ENCODE results near the gene MAB21L2. TPM values are rescaled to one million over a fixed set of nuclear protein-coding genes. Genes with fewer than 3 reads are reported as not detected.

Gene MAB21L2
- total and polyA plus RNA-seq, 10 of the 15 experiments (the other 5 are each of a cell fraction or from before 2014, with no cell fraction given) = 0.11 to 0.25 TPM; not detected in 8

DNA sequence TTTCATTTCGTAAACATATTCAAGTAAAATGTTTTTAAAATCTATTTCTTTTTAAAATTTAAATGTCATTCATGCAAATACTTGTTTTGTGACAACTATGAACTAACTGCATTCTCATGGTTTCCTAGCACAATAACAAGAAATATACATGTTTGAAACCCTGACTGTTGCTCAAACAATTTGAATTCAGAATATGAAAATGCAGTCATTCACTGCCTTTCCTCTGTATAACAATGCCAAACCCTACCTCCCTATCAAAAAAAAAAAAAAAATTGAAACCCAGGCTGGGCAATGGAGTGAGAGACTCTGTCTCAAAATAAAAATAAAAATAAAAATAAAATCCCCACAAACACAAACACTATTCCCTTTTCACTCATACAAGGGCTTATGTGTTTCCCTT is 42.1 kb downstream of the MAB21L2 start:
- ChIA-PET POLR2A (no interaction called here), SMC1A (ENCODE audit: uncharacterized antibody, unreplicated experiment) (no interaction called here), CTCF (no interaction called here), RAD21 (ENCODE audit: unreplicated experiment) (no interaction called here)
- Histone ChIP-seq H3K9me3 (replicated peaks; ENCODE audit: control insufficient read depth, insufficient read depth, low read length) (no peaks in the 10 kb centered on the region; the same call in 2 of the 3 replicates), H3K4me3 (no peak overlapping the region), H4K20me1 (ENCODE audit: control insufficient read depth, insufficient read depth) (no peaks in the 10 kb centered on the region), H2AFZ (ENCODE audit: control insufficient read depth, low read depth, low read length) (no peak overlapping the region), H3K9ac (ENCODE audit: control insufficient read depth, insufficient read depth, low read length) (no peak overlapping the region), H3K36me3 (ENCODE audit: control insufficient read depth in 2 of 2, insufficient read depth in 2 of 2, low read length in 1 of 2) (no peaks in the 10 kb centered on the region), H3K4me2 (ENCODE audit: control insufficient read depth, insufficient read depth) (no peak overlapping the region), H3K4me1 (ENCODE audit: control insufficient read depth, insufficient read depth, low read length) (no peaks in the 10 kb centered on the region), H3K27ac (ENCODE audit: control insufficient read depth, insufficient read depth) (no peak overlapping the region), H3K27me3 (replicated peaks in 1 of 2; ENCODE audit: control insufficient read depth in 2 of 2, insufficient read depth in 2 of 2, low read length in 1 of 2) (no peaks in the 10 kb centered on the region), H3K79me2 (ENCODE audit: control insufficient read depth, insufficient read depth, low read length) (no peaks in the 10 kb centered on the region)
- WGBS (ENCODE audit: insufficient coverage, insufficient replicate concordance, low lambda C conversion rate, missing lambda C conversion rate) = 96% methylated on average over 1 of the region's 1 CpG
- ATAC-seq (no peak), DNase-seq (ENCODE audit: low read depth, low spot score) (no peak), FAIRE-seq (no peak)
- no TSS peak for BruUV-seq (replicated peaks)
- in situ Hi-C loops (cut with MboI) = no loop called here
- intact Hi-C loops (cut with micrococcal nuclease; ENCODE audit: unreplicated experiment) = no loop called here
- TF ChIP-seq NR2C2 (IDR thresholded peaks at IDR 0.05; ENCODE audit: borderline replicate concordance, control insufficient read depth, insufficient read length, low read depth) = no peak
- TF ChIP-seq CHD1 (IDR thresholded peaks at IDR 0.05; ENCODE audit: low read depth, low read length) = no peak

DNA sequence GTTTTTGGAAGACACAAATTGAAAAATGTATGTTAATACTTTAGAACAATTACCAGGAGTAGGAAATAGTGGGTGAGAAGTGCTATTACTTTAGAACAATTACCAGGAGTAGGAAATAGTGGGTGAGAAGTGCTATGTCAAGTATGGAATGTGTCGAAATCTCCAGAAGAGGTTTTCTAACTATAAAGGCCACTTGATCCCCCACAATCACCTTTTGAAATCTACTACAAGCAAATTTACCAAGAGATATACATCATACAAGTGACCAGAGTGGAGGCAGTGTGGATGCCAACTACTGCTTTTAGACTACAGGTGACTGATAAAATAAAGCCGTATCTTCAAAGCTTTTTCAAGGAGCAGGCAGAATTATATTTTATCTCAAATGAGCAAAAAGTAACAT is 43.1 kb downstream of the MAB21L2 start:
- in situ Hi-C loops (cut with MboI) (no loop called here), intact Hi-C loops (cut with micrococcal nuclease; ENCODE audit: unreplicated experiment) (no loop called here)
- Histone ChIP-seq H4K20me1 (ENCODE audit: control insufficient read depth, insufficient read depth) (no peaks in the 10 kb centered on the region), H3K4me2 (ENCODE audit: control insufficient read depth, insufficient read depth) (no peak overlapping the region), H3K4me1 (ENCODE audit: control insufficient read depth, insufficient read depth, low read length) (no peaks in the 10 kb centered on the region), H3K9me3 (replicated peaks; ENCODE audit: control insufficient read depth, insufficient read depth, low read length) (no peaks in the 10 kb centered on the region; the same call in 2 of the 3 replicates), H3K9ac (ENCODE audit: control insufficient read depth, insufficient read depth, low read length) (no peak overlapping the region), H2AFZ (ENCODE audit: control insufficient read depth, low read depth, low read length) (no peak overlapping the region), H3K4me3 (no peak overlapping the region), H3K27ac (ENCODE audit: control insufficient read depth, insufficient read depth) (no peak overlapping the region), H3K27me3 (replicated peaks in 1 of 2; ENCODE audit: control insufficient read depth in 2 of 2, insufficient read depth in 2 of 2, low read length in 1 of 2) (no peaks in the 10 kb centered on the region), H3K79me2 (ENCODE audit: control insufficient read depth, insufficient read depth, low read length) (no peaks in the 10 kb centered on the region), H3K36me3 (ENCODE audit: control insufficient read depth in 2 of 2, insufficient read depth in 2 of 2, low read length in 1 of 2) (no peaks in the 10 kb centered on the region)
- BruUV-seq (replicated peaks) = no TSS peak
- RAD21 ChIA-PET (ENCODE audit: unreplicated experiment) = no interaction called here
- DNase-seq (ENCODE audit: low read depth, low spot score) (no peak), FAIRE-seq (no peak), ATAC-seq (no peak)
- 98% methylated on average over 2 of the region's 2 CpGs for WGBS (ENCODE audit: insufficient coverage, insufficient replicate concordance, low lambda C conversion rate, missing lambda C conversion rate)
- POLR2A ChIA-PET = no interaction called here
- CTCF ChIA-PET = no interaction called here
- SMC1A ChIA-PET (ENCODE audit: uncharacterized antibody, unreplicated experiment) = interaction anchor here (0.6 to 0.9 kb wide), 2 partner anchors 10 to 1636 kb away, joined by 3 read pairs; no protein-coding TSS in a partner anchor
- TF ChIP-seq MXI1 (IDR thresholded peaks at IDR 0.05; ENCODE audit: low read depth, low read length) = no peak
- no peak for TF ChIP-seq JUND (IDR thresholded peaks at IDR 0.05; ENCODE audit: low read depth, low read length)
- TF ChIP-seq BMI1 (IDR thresholded peaks at IDR 0.05; ENCODE audit: borderline replicate concordance) = no peak
- TF ChIP-seq HDGF (IDR thresholded peaks at IDR 0.05) = no peak
- TF ChIP-seq SPI1 (IDR thresholded peaks at IDR 0.05; ENCODE audit: borderline replicate concordance, insufficient read depth, low read depth, low read length) = no peak
- TF ChIP-seq MTA3 (IDR thresholded peaks at IDR 0.05; ENCODE audit: borderline replicate concordance, low read length) = no peak
- TF ChIP-seq, protein P1, sequence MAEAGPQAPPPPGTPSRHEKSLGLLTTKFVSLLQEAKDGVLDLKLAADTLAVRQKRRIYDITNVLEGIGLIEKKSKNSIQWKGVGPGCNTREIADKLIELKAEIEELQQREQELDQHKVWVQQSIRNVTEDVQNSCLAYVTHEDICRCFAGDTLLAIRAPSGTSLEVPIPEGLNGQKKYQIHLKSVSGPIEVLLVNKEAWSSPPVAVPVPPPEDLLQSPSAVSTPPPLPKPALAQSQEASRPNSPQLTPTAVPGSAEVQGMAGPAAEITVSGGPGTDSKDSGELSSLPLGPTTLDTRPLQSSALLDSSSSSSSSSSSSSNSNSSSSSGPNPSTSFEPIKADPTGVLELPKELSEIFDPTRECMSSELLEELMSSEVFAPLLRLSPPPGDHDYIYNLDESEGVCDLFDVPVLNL (IDR thresholded peaks at IDR 0.05; ENCODE audit: low read depth, low read length) = no peak
- TF ChIP-seq SMARCA5 (IDR thresholded peaks at IDR 0.05) = no peak
- no peak for TF ChIP-seq CHD2 (IDR thresholded peaks at IDR 0.05; ENCODE audit: borderline replicate concordance, low read depth, low read length)
- TF ChIP-seq ZNF217 (IDR thresholded peaks at IDR 0.05) = no peak
- no peak for TF ChIP-seq GABPA (IDR thresholded peaks at IDR 0.05; ENCODE audit: low read depth)
- no peak for TF ChIP-seq CREB1 (IDR thresholded peaks at IDR 0.05; ENCODE audit: low read depth)

Measured in GM12878 (cell line).